Neural progenitor cell (in vitro differentiated cells): ENCODE measurements around the gene SLC51A. TPM values are rescaled to one million over a fixed set of nuclear protein-coding genes. Genes with fewer than 3 reads are reported as not detected.

Experiments
- DNase-seq: peaks from one replicate; pipeline ENCODE4 v3.0.0-alpha.2; 2016; ENCODE audit warnings: low spot score
- H2AFZ ChIP-seq: fragments of 200-600 bp; sonication (generic); replicated peaks from 2 replicates; pipeline ENCODE4 v1.6.1; 2016; ENCODE audit warnings: antibody characterized with exemption
- H3F3A ChIP-seq: fragments of 200-600 bp; sonication (generic); 2 replicates; pipeline ENCODE4 v1.6.1; 2016; ENCODE audit warnings: antibody characterized with exemption, low read depth
- H3K27ac ChIP-seq: fragments of 200-600 bp; sonication (generic); 2 replicates; pipeline ENCODE4 v1.5.1; 2016; ENCODE audit warnings: mild to moderate bottlenecking
- H3K27me3 ChIP-seq: fragments of 200-600 bp; sonication (generic); 2 replicates; pipeline ENCODE4 v1.6.1; 2016; ENCODE audit warnings: mild to moderate bottlenecking, moderate library complexity
- H3K36me3 ChIP-seq: fragments of 200-600 bp; sonication (generic); 2 replicates; pipeline ENCODE4 v1.5.1; 2016
- H3K4me1 ChIP-seq: fragments of 200-600 bp; sonication (generic); 2 replicates; pipeline ENCODE4 v1.6.1; 2016; ENCODE audit warnings: mixed run types
- H3K4me2 ChIP-seq: fragments of 200-600 bp; sonication (generic); 2 replicates; pipeline ENCODE4 v1.6.1; 2016
- H3K4me3 ChIP-seq: fragments of 200-600 bp; sonication (generic); 2 replicates; pipeline ENCODE4 v1.5.1; 2016
- H3K79me2 ChIP-seq: fragments of 200-600 bp; sonication (generic); 2 replicates; pipeline ENCODE4 v1.6.1; 2016; ENCODE audit warnings: low read depth
- H3K9ac ChIP-seq: fragments of 200-600 bp; sonication (generic); 2 replicates; pipeline ENCODE4 v1.6.1; 2016
- H3K9me3 ChIP-seq: fragments of 200-600 bp; sonication (generic); 2 replicates; pipeline ENCODE4 v1.5.1; 2016; ENCODE audit warnings: low read depth
- H4K20me1 ChIP-seq: fragments of 200-600 bp; sonication (generic); 2 replicates; pipeline ENCODE4 v1.6.1; 2016; ENCODE audit warnings: low read depth
- H3K27ac Mint-ChIP-seq: 3 replicates; pipeline ENCODE4 v1.8.0; 2021; ENCODE audit warnings: mixed read lengths
- H3K27me3 Mint-ChIP-seq: 2 replicates; pipeline ENCODE4 v1.8.0; 2022; ENCODE audit warnings: low read depth, mild to moderate bottlenecking, inconsistent platforms, moderate library complexity, mixed read lengths; ENCODE audit not compliant: insufficient read depth
- H3K36me3 Mint-ChIP-seq: 3 replicates; pipeline ENCODE4 v1.8.0; 2021; ENCODE audit warnings: mixed read lengths
- H3K4me1 Mint-ChIP-seq: 3 replicates; pipeline ENCODE4 v1.8.0; 2021; ENCODE audit warnings: mixed read lengths
- H3K4me3 Mint-ChIP-seq: 3 replicates; pipeline ENCODE4 v1.8.0; 2021; ENCODE audit warnings: mild to moderate bottlenecking, moderate library complexity, mixed read lengths
- H3K9me3 Mint-ChIP-seq: 3 replicates; pipeline ENCODE4 v1.8.0; 2020; ENCODE audit warnings: mixed read lengths
- EZH2 ChIP-seq: fragments of 200-600 bp; sonication (generic); IDR thresholded peaks from 2 replicates; pipeline ENCODE4 v1.6.1; 2017; ENCODE audit warnings: antibody characterized with exemption, mild to moderate bottlenecking, moderate library complexity
- EZH2phosphoT487 ChIP-seq: fragments of 200-600 bp; sonication (generic); IDR thresholded peaks from 2 replicates; pipeline ENCODE4 v1.6.1; 2017; ENCODE audit warnings: antibody characterized with exemption
- total RNA-seq: library from RNA; depleted of rRNA; stranded (reverse); fragments of >200 nt; gene quantifications from 2 replicates; pipeline ENCODE4 v1.2.3, GENCODE V29; 2015; ENCODE audit warnings: low replicate concordance
- TF ChIP-seq, protein P1 (sequence below): fragments of 200-600 bp; sonication (generic); IDR thresholded peaks from 2 replicates; pipeline ENCODE4 v1.5.1; 2017; ENCODE audit warnings: antibody characterized with exemption, mild to moderate bottlenecking

The SLC51A gene
- total RNA-seq, 1 donor from 2014 or later: not detected

DNA sequence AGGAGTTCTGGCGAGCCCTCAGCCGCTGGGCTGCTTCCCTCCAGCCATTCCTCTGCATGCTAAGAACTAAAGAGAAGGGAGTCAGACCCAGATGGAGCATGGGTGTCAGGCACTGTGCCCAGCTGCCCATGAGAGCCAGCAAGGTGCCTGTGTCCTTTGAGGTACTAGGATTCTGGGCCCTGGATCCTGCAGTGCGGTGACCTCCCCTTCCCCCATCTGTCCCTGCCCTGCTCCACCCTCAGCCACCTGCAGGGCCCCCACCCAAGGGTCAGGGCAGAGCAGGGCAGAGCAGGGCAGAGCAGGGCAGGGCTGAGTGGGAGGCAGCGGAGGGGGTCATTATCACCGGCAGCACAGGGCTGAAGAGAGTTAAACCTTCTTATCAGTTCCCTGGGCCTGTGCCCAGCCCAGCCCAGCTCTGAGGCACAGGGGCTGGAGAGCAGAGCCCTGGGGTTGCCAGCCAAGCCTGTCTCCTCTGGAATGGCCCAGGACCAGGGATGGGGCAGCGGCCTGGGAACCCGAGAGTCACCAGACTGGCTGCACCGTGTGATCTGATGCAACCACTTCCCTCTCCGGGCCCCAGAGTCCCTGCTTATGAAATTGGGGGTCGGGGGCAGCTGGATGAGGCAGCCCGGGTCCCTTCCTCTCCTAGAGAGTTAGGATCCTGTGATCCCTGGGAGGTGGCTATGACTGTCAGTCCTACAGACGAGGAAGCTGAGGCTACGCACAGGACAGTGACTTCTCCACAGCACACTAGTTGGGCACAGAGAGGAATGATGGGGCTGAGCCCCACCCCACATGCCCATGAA lies 22.4 kb upstream of the SLC51A start:
- no peak overlapping the region for H2AFZ ChIP-seq
- no peak overlapping the region for H3K9ac ChIP-seq
- no peaks in the 10 kb centered on the region for H3K27me3 ChIP-seq
- no peaks in the 10 kb centered on the region for H3K9me3 Mint-ChIP-seq
- TF ChIP-seq EZH2 (no peak), EZH2phosphoT487 (no peak)
- TF ChIP-seq, protein P1, sequence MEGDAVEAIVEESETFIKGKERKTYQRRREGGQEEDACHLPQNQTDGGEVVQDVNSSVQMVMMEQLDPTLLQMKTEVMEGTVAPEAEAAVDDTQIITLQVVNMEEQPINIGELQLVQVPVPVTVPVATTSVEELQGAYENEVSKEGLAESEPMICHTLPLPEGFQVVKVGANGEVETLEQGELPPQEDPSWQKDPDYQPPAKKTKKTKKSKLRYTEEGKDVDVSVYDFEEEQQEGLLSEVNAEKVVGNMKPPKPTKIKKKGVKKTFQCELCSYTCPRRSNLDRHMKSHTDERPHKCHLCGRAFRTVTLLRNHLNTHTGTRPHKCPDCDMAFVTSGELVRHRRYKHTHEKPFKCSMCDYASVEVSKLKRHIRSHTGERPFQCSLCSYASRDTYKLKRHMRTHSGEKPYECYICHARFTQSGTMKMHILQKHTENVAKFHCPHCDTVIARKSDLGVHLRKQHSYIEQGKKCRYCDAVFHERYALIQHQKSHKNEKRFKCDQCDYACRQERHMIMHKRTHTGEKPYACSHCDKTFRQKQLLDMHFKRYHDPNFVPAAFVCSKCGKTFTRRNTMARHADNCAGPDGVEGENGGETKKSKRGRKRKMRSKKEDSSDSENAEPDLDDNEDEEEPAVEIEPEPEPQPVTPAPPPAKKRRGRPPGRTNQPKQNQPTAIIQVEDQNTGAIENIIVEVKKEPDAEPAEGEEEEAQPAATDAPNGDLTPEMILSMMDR: no peak
- H3K27me3 Mint-ChIP-seq: peaks cover 4% of the 10 kb centered on the region
- peaks cover 12% of the 10 kb centered on the region for H3K4me1 Mint-ChIP-seq
- H3K79me2 ChIP-seq: no peaks in the 10 kb centered on the region
- no peaks in the 10 kb centered on the region for H3K36me3 ChIP-seq
- H3K9me3 ChIP-seq: no peaks in the 10 kb centered on the region
- no peak overlapping the region for H3K4me3 Mint-ChIP-seq
- peak overlapping the region; percentile 42 for H3K27ac Mint-ChIP-seq
- no peaks in the 10 kb centered on the region for H4K20me1 ChIP-seq
- no peak overlapping the region for H3K4me2 ChIP-seq
- no peaks in the 10 kb centered on the region for H3F3A ChIP-seq
- no peak overlapping the region for H3K27ac ChIP-seq
- H3K4me1 ChIP-seq: peaks cover 6% of the 10 kb centered on the region
- no peaks in the 10 kb centered on the region for H3K36me3 Mint-ChIP-seq
- H3K4me3 ChIP-seq: no peak overlapping the region
- no peak for DNase-seq

DNA sequence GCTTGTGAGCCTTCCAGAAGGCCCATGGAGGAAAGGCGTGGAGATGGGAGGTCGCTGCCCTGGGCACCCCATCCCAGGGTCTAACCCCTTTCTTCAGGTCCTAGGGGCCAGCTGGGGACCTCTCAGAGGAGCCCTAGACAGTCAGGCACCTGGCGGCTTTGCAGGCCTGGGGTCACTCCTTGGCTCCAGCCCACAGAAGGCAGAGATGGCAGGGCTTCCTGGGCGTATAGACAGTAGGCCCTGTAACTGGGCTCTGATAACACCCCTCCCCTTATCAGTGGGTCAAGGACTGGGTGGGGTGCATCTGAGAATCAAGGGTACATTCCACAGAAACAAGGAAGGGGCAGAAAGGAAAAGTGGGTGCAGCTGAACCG lies 21.8 kb upstream of the SLC51A start:
- H3K4me1 ChIP-seq: peaks cover 6% of the 10 kb centered on the region
- H3K36me3 Mint-ChIP-seq: no peaks in the 10 kb centered on the region
- DNase-seq: no peak
- TF ChIP-seq, protein P1: no peak
- TF ChIP-seq EZH2phosphoT487 (no peak), EZH2 (no peak)
- H3K9ac ChIP-seq: no peak overlapping the region
- no peak overlapping the region for H3K4me3 Mint-ChIP-seq
- H3K4me3 ChIP-seq: no peak overlapping the region
- no peak overlapping the region for H3K27ac ChIP-seq
- no peaks in the 10 kb centered on the region for H3F3A ChIP-seq
- H3K27me3 ChIP-seq: no peaks in the 10 kb centered on the region
- no peaks in the 10 kb centered on the region for H4K20me1 ChIP-seq
- no peaks in the 10 kb centered on the region for H3K36me3 ChIP-seq
- H2AFZ ChIP-seq: no peak overlapping the region
- peaks cover 4% of the 10 kb centered on the region for H3K27me3 Mint-ChIP-seq
- H3K4me1 Mint-ChIP-seq: peaks cover 12% of the 10 kb centered on the region
- H3K79me2 ChIP-seq: no peaks in the 10 kb centered on the region
- H3K4me2 ChIP-seq: no peak overlapping the region
- no peak overlapping the region for H3K27ac Mint-ChIP-seq
- H3K9me3 ChIP-seq: no peaks in the 10 kb centered on the region
- H3K9me3 Mint-ChIP-seq: no peaks in the 10 kb centered on the region

DNA sequence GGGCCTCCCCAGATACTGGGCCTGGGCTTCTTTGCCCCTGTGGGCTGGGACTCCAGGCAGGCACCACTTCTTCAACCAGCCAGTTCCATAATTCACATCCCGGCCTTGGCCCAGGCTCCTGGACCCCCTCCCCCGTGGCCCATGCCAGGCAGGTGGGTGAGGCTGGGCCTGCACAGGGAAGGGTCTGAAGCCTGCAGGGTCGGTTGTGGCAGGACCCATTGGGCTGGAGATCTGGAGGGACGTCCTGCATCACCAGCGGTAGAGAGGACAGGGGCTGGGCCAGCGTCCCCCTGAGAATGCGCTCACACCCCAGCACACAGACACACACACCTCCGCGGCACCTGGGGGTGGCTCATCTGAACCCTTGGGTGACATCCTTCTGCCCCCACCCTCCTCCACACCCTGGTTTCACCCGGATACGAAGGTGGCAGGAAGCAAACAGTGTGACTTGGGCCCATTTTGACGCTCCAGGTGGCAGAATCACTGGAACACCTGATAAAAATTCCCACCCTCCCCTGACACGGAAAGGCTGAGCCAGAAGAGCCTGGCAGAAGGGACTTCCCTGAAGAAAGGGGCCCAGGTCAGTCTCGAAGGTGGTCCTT lies 20.6 kb upstream of the SLC51A start:
- Histone ChIP-seq H3K79me2 (no peaks in the 10 kb centered on the region), H3K4me3 (no peak overlapping the region), H4K20me1 (no peaks in the 10 kb centered on the region), H3K36me3 (no peaks in the 10 kb centered on the region), H3K9ac (no peak overlapping the region), H3K27me3 (no peaks in the 10 kb centered on the region), H3K9me3 (no peaks in the 10 kb centered on the region), H3K4me2 (no peak overlapping the region), H3K27ac (no peak overlapping the region), H3F3A (no peaks in the 10 kb centered on the region), H2AFZ (peak overlapping the region; percentile 61), H3K4me1 (peaks cover 6% of the 10 kb centered on the region)
- no peak for TF ChIP-seq EZH2
- TF ChIP-seq, protein P1: no peak
- no peak for TF ChIP-seq EZH2phosphoT487
- Mint-ChIP-seq H3K27ac (no peak overlapping the region), H3K9me3 (no peaks in the 10 kb centered on the region), H3K4me1 (peaks cover 12% of the 10 kb centered on the region), H3K4me3 (no peak overlapping the region), H3K27me3 (peaks cover 4% of the 10 kb centered on the region), H3K36me3 (no peaks in the 10 kb centered on the region)
- DNase-seq: no peak
